GM19438 (cell line): ENCODE data around the gene HDAC5.
A peak's percentile ranks its signal among the peaks of the same experiment; 100 is the strongest.
"Not testable (repeated sequence)": the region's sequence is repeated elsewhere in the genome, so short reads cannot be mapped to it uniquely, and the experiment has no call there.

Source experiments
- ATAC-seq: cut with Tn5 transposase; IDR thresholded peaks from one replicate; pipeline ENCODE4 v1.9.1; 2021; ENCODE audit warnings: low read depth; ENCODE audit not compliant: unreplicated experiment

The HDAC5 gene

GRCh38 chr17:44123356-44124117 lies at the start of gene HDAC5:
Gene HDAC5, minus strand, starts transcription at chr17:44123641. Its CDS starts 6,126 bp downstream, at chr17:44117515.
- ATAC-seq, result peak; percentile 80

GRCh38 chr17:44171931-44172455 lies 48.6 kb upstream of the HDAC5 start:
- ATAC-seq, result no peak

DNA sequence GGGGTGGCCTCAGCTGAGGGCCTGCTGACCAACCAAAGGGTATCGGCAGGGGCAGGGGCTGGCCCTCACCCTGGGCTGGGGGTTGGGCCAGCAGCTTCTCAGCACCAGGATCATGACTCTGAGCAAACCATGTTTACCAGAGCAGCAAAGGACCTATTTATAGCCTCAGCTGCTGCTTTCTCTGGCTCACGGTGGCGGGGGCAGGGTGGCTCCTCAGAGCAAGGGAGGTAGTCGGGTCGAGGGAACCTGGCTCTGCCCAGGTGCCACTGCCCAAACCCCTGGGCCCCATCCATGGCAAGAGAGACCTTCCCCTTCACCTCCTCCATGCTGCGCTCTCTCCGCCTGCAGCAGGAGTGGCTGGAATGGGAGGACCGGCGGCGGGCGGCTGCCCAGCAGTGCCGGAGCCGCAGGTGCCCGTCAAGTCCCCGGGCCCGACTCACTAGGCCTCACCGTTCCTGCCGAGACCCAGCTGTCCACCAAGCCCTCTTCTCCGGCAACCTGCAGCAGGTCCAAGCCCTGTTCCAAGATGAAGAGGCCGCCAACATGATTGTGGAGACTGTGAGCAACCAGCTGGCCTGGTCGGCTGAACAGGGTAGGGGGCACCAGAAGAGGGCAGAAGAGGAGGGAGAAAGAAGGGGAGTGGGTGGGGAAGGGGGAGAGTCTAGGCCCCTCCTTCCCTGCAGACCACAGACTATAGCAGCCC lies 47.2 kb upstream of the HDAC5 start, which contains the start of gene ASB16:
Gene ASB16 (plus strand): TSS at position 206 of the 703 bp plus-strand sequence. CDS start 86 bp downstream, at position 292.
- ATAC-seq, result no peak

DNA sequence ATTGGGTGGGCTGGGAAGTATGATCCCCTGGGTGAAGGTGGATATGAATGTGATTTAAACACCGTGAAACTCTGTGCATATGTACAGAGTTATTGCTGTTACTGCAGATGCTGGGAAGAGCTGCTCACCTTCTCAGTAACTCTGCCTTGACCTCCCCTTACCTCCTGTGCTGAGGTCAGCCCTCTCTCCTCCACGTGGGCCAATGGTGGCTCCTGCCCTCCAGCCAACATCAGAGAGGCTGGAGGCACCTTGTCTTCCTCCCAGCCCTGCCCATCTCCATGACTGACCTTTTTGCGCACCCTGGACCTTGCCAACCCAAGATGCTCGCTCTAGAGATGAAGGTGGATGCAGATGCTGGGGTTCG lies 46.7 kb upstream of the HDAC5 start:
- ATAC-seq, result no peak

DNA sequence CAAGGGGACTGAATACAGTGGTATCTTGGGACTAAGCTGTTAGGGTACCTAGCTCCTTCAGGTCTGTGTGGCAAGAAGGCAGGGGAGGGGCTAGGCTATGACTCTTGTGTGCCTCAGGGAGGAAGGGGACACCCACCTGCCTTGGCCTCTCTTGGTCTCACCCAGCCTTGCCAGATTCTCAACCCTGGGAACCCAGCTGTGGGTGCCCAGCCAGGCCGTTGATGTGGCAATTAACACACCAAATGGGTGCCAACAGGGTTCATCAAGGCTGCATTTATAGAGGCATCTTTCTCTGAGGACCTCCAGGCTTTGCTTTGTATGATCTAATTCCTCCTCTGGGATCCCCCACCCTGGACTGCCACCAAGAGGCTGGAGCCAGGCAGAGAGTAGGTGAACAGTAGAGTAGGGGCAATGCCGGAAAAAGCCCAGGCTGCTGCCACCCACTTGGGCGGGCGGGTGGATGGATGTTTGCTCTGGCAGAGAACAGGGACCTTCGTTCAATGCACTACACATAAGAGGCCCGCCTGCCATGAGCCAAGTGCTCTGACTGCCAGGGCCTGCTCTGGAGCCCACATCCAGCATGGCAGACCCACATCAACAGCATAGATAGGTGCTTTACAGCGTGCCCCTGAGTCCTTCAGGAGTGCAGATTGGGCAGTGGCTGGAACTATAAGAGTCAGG lies 43.9 kb upstream of the HDAC5 start:
- no peak for ATAC-seq

DNA sequence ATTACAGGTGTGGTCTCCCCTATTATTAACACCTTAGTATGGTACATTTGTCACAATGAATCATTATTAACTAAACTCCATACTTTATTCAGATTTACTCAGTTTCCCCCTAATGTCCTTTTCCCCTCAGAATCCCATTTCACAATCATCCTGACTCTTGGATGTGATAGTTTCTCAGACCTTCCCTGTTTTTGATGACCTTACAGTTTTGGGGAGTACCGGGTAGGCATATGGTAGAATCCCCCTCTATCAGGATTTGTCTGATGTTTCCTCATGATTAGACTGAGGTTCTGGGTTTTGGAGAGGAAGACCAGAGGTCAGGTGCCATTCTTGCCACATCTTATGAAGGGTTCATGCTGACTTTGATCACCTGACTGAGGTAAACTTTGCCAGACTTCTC lies 41.0 kb upstream of the HDAC5 start:
- ATAC-seq, result no peak

- ATAC-seq, result no peak
Observed at GRCh38 chr17:44159519-44160210, 36.2 kb upstream of the HDAC5 start.

DNA sequence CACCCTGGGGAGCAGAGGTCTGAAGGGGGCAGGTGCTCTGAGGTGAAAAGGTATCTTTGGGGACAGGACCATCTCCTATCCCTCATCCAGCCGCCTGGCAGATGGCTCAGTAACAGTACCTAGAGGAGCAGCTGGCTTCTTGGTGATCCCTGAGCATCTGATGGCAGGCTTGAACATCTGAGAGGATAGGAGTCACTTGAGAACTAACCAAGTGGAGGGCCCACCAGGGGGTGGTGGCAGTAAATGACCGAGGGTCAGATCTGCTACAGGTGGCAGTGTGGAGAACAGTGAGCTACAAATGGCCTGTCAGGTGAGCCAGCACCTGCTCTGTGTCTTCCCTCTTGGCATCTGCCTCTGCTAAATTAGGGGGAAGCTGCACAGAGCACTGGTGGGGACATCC lies 32.0 kb upstream of the HDAC5 start:
- ATAC-seq, result no peak

DNA sequence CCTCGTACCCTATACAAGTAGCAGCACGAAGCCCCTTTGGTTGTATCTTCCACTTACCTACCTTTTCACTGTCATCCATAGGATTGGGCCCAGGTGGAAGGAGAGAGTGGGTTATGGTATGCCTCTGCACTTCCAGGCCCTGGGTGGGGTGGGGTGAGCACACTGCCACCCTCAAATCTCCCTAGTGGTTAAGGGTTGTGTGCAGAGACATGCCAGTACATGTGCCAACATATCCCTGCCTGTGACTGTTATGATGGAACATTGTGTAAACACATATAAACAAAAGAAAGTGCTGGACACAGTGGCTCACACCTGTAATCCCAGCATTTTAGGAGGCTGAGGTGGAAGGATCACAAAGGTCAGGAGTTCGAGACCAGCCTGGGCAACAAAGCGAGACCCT lies 29.4 kb upstream of the HDAC5 start:
- ATAC-seq, result no peak

DNA sequence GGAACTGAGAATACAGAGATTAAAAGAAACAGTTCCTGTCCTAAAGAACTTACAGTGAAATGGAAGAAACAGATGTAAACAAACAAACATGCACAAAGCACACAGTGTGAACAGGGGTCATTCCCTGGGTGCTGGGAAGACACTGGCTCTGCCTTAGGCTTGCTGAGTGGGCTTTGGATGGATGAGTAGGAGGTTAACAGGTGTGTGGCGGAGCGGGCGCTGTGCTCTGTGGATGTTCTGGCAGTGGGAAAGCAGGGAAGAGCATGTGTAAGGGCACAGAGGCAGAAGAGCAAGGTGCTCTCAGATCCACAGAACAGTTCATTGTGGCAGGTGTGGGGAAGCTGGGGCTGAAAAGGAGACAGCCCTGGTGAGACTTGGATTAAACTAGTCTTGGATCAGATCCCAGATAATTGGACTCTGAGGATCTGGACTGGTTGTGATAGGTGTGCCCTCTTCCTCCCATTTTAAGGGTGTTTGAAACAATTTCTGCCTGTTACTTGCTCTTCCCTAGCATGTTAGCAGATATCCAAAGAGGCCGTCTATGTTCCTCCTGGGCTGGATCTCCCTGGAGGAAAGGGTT lies 26.4 kb upstream of the HDAC5 start:
- ATAC-seq, result no peak

DNA sequence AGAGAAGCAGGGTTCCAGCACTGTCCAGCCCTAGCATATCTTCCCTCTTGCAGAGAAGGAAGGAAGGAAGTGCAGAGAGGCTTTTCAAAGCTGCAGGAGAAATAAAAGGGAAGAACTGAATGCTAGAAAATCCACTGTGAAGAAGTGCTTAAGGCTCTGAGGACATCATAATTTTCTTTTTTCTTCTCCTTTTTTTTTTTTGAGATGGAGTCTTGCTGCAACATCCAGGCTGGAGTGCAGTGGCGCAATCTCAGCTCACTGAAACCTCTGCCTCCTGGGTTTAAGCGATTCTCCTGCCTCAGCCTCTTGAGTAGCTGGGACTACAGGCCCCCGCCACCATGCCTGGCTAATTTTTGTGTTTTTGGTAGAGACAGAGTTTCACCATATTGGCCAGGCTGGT lies 25.6 kb upstream of the HDAC5 start:
- not testable (repeated sequence) for ATAC-seq

DNA sequence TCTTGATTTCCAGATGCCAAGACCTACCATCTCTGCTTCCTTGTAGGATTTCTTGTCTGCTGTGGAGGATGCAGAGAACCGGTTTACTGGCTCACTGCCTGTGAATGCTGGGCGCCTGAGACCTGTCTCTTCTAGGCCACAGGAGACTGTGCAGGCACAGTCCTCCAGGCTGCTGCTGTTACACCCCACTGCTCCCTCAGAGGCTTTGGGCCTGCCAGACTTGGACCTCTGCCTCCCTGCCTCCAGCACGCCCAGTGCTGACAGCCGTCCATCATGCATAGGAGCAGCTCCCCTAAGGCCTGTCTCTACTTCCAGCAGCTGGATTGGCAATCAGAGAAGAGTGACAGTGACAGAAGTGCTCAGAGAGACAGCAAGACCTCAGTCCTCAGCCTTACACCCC lies 24.4 kb upstream of the HDAC5 start:
- ATAC-seq, result no peak

DNA sequence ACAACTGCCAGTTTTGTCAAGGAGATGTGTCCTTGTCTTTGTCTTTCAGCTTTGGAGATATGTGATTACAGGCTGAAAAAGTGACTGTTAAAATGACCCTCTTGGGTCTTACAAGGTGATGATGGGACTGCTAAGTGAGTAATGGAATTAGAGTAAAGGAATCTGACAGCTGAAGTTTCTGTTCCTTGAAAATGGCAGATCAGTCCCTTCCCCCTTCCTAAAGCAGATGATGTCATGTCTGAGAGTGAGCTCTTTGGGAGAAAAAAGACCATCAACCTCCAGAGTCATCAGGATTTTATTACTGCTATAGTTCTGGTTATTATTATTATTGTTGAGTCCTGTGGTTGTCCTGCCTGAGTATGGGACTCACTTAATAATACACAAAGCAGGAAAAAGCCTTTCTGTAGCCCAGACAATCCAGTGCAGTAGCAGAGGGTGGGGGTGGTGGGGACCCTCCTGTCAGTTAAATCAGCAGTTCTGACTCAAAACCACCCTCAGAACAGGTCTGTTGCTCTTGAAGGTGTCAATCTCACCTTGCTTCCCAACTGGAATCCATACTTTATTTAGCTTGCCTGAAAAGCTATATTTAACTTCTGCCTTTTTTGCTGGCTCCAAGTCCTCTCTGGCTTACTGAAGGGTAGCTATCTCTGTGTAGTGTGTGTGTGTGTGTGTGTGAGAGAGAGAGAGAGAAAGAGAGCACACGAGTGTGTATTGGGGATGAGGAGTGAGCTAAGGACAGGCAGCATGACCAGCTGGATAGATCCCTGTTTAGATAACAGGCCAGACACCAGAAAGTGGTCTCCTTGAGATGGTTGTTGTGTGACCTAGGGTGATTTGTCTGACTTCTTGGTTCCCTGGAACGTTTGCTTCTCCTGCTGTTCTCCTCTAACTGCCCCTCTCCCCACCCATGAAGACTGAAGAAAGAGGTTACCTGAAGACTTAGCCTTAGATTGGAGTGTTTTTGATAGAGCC lies 23.2 kb upstream of the HDAC5 start:
- ATAC-seq, result no peak

GRCh38 chr17:44144966-44145739 lies 21.7 kb upstream of the HDAC5 start:
- no peak for ATAC-seq

GRCh38 chr17:44143921-44144320 lies 20.5 kb upstream of the HDAC5 start:
- ATAC-seq, result not testable (repeated sequence)

GRCh38 chr17:44137891-44138709 lies 14.7 kb upstream of the HDAC5 start:
- ATAC-seq, result no peak

- ATAC-seq, result no peak
Observed at GRCh38 chr17:44134752-44135568, 11.5 kb upstream of the HDAC5 start.
